Measurements from ENCODE around the gene SAMD10.

- TF ChIP-seq CTCF (IDR thresholded peaks at IDR 0.05) (no peak), POLR2A (IDR thresholded peaks at IDR 0.05) (no peak)
These were observed 44.1 kb upstream of the SAMD10 start for GRCh38 chr20:64023361-64024140.
